Keratinocyte (primary cell): ENCODE results near the gene PHAF1.

Experiments used
- CTCF ChIP-seq, 3 experiments: IDR thresholded peaks in 1 of 3; conservative IDR thresholded peaks in 1 of 3; optimal IDR thresholded peaks in 1 of 3; 2 replicates in 2 of 3; 3 replicates in 1 of 3; pipeline versions ENCODE3 to v1.5.1; 2011; ENCODE audit warnings: low read length in 3 of 3, mild to moderate bottlenecking in 3 of 3, moderate library complexity in 2 of 3, control low read depth in 1 of 3, inconsistent platforms in 1 of 3; ENCODE audit not compliant: insufficient read depth in 2 of 3; ENCODE audit errors: extremely low read depth in 1 of 3
- EZH2 ChIP-seq: IDR thresholded peaks from one replicate; pipeline ENCODE4 v1.6.1; 2012; ENCODE audit warnings: inconsistent platforms, mild to moderate bottlenecking, low read length, moderate library complexity

- TF ChIP-seq CTCF (optimal IDR thresholded peaks at IDR 0.05 in 1 of 3, IDR thresholded peaks at IDR 0.05 in 1 of 3, conservative IDR thresholded peaks at IDR 0.05 in 1 of 3; ENCODE audit: extremely low read depth in 1 of 3, insufficient read depth in 2 of 3, low read length in 3 of 3), result no peak
- no peak for TF ChIP-seq EZH2
Observed at GRCh38 chr16:67075331-67075730, 34.4 kb upstream of the PHAF1 start.
